Prostate gland (tissue), 2 donors: ENCODE results near the gene DHH. TPM values are rescaled to one million over a fixed set of nuclear protein-coding genes. Genes with fewer than 3 reads are reported as not detected.

Experiments used
- DNase-seq: peaks from one replicate; pipeline ENCODE4 v3.0.0-alpha.2; 2019; ENCODE audit warnings: low spot score
- H3K27ac ChIP-seq, 2 donors: fragments of 200-600 bp; sonication (generic); 2 replicates each; pipeline ENCODE4 v1.5.1; 2017 to 2019
- H3K27me3 ChIP-seq: fragments of 200-600 bp; sonication (generic); replicated peaks from 2 replicates; pipeline ENCODE4 v1.5.1; 2019; ENCODE audit not compliant: insufficient read depth
- H3K36me3 ChIP-seq, 2 donors: fragments of 200-600 bp; sonication (generic); 1 replicate in 1 of 2; 2 replicates in 1 of 2; pipeline versions ENCODE4 v1.5.1 to v1.8.1; 2017 to 2019
- H3K4me1 ChIP-seq: fragments of 200-600 bp; sonication (generic); replicated peaks from 2 replicates; pipeline ENCODE4 v1.5.1; 2019
- H3K4me3 ChIP-seq, 2 donors: fragments of 200-600 bp; sonication (generic); 2 replicates each; pipeline ENCODE4 v1.5.1; 2017 to 2019
- H3K9me3 ChIP-seq: fragments of 200-600 bp; sonication (generic); 2 replicates; pipeline ENCODE4 v1.5.1; 2017
- POLR2A ChIP-seq: fragments of 450-650 bp; IDR thresholded peaks from one replicate; pipeline ENCODE4 v1.6.1; 2016; ENCODE audit warnings: antibody characterized with exemption, mild to moderate bottlenecking
- POLR2AphosphoS5 ChIP-seq: sonication (generic); formaldehyde crosslinking; IDR thresholded peaks from one replicate; pipeline ENCODE4 v1.6.1; 2017; ENCODE audit warnings: antibody characterized with exemption
- WGBS: methylation state at CpG from one replicate; pipeline ENCODE4 v1.1.5; 2018; 5-methylcytosine and 5-hydroxymethylcytosine counted together
- intact Hi-C: fragments of 100-400 bp; cut with DNase I; formaldehyde crosslinking; loops from one replicate; pipeline ENCODE4 v1.14.2; 2022
- total RNA-seq, 2 donors: library from RNA; depleted of rRNA; stranded (reverse); fragments of >200 nt; gene quantifications; one replicate each; pipeline ENCODE4 v1.1.0, GENCODE V29; 2016
- TF ChIP-seq, protein P1 (sequence below), 4 experiments: fragments of 200-600 bp in 2 of 4; fragments of 450-650 bp in 2 of 4; sonication (generic) in 2 of 4; IDR thresholded peaks; 1 replicate in 3 of 4; 2 replicates in 1 of 4; pipeline ENCODE4 v1.5.1; 2016 to 2019; ENCODE audit warnings: antibody characterized with exemption in 4 of 4, mild to moderate bottlenecking in 2 of 4, moderate library complexity in 2 of 4

The DHH gene
- total RNA-seq, 2 donors from 2014 or later, result 0.18 to 114 TPM

GRCh38 chr12:49046129-49046895, 48.3 kb downstream of the DHH start:
- no peaks in the 10 kb centered on the region for H3K27me3 ChIP-seq
- DNase-seq, result no peak
- 91% methylated on average over 12 of the region's 12 CpGs for WGBS
- H3K4me3 ChIP-seq, result no peak overlapping the region
- H3K4me1 ChIP-seq, result no peaks in the 10 kb centered on the region
- H3K27ac ChIP-seq, result no peak overlapping the region
- peaks cover 57 to 70% of the 10 kb centered on the region in 2 donors for H3K36me3 ChIP-seq
- intact Hi-C loops, result no loop called here
- no peaks in the 10 kb centered on the region for H3K9me3 ChIP-seq
- TF ChIP-seq, protein P1, sequence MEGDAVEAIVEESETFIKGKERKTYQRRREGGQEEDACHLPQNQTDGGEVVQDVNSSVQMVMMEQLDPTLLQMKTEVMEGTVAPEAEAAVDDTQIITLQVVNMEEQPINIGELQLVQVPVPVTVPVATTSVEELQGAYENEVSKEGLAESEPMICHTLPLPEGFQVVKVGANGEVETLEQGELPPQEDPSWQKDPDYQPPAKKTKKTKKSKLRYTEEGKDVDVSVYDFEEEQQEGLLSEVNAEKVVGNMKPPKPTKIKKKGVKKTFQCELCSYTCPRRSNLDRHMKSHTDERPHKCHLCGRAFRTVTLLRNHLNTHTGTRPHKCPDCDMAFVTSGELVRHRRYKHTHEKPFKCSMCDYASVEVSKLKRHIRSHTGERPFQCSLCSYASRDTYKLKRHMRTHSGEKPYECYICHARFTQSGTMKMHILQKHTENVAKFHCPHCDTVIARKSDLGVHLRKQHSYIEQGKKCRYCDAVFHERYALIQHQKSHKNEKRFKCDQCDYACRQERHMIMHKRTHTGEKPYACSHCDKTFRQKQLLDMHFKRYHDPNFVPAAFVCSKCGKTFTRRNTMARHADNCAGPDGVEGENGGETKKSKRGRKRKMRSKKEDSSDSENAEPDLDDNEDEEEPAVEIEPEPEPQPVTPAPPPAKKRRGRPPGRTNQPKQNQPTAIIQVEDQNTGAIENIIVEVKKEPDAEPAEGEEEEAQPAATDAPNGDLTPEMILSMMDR (IDR thresholded peaks at IDR 0.05), result no peak
- TF ChIP-seq POLR2AphosphoS5 (no peak), POLR2A (no peak)

DNA sequence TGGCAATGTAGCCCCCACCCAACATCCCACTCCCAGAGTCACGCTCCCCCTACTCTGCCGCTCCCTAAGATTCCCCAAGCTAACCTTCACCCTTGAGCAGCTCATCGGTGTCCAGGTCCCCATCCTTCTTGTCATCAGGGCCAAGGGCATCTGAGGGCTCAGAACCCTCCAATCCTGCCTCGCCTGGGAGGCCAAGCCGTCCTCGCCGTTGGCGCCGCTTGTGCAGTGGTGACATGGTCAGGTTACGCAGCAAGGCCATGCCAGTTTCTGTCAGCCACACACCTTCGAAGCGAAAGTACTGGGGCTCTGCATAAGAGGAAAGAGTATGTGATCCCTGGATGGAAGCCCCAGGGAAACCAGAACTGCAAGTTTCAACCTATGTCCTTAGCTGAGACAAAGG, 49.9 kb downstream of the DHH start:
- Histone ChIP-seq H3K36me3 (peaks cover 50 to 76% of the 10 kb centered on the region in 2 donors), H3K27me3 (no peaks in the 10 kb centered on the region), H3K27ac (no peak overlapping the region), H3K4me1 (no peaks in the 10 kb centered on the region), H3K4me3 (no peak overlapping the region), H3K9me3 (no peaks in the 10 kb centered on the region)
- no peak for DNase-seq
- intact Hi-C loops, result no loop called here
- TF ChIP-seq POLR2A (no peak), POLR2AphosphoS5 (no peak)
- TF ChIP-seq, protein P1 (IDR thresholded peaks at IDR 0.05), result no peak
- 94% methylated on average over 12 of the region's 12 CpGs for WGBS

- WGBS, result 54% methylated on average over 11 of the region's 11 CpGs
- Histone ChIP-seq H3K27ac (no peak overlapping the region), H3K9me3 (no peaks in the 10 kb centered on the region), H3K4me1 (no peaks in the 10 kb centered on the region), H3K27me3 (no peaks in the 10 kb centered on the region), H3K36me3 (peaks cover 44 to 78% of the 10 kb centered on the region in 2 donors), H3K4me3 (no peak overlapping the region)
- intact Hi-C loops, result no loop called here
- DNase-seq, result no peak
- no peak for TF ChIP-seq POLR2A
- TF ChIP-seq, protein P1 (IDR thresholded peaks at IDR 0.05), result peak; percentile 13 to 52 (median 38)
Observed at GRCh38 chr12:49043856-49044258, 50.7 kb downstream of the DHH start.

DNA sequence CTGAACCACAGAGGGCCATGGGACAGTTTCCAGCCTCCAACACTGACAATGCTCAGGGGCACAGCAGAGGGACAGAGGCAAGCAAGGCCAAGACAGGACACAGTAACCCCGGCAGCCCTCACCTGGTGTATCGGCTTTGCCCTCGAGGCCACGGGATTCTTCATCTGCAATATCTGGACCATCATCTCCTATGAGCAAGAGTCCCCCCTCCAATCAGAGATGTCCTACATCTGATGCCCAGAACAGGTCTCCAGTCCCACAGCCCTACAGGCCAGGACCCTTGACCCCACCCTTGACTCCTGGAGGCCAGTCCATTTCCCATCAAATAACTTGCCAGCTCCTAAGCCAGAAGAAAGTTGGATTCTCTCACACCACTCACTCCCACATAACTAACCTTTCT, 51.4 kb downstream of the DHH start:
- Histone ChIP-seq H3K27me3 (no peaks in the 10 kb centered on the region), H3K4me3 (no peak overlapping the region), H3K4me1 (no peaks in the 10 kb centered on the region), H3K27ac (no peak overlapping the region), H3K9me3 (no peaks in the 10 kb centered on the region), H3K36me3 (peaks cover 41 to 77% of the 10 kb centered on the region in 2 donors)
- no peak for DNase-seq
- intact Hi-C loops, result no loop called here
- TF ChIP-seq, protein P1 (IDR thresholded peaks at IDR 0.05), result no peak
- no peak for TF ChIP-seq POLR2A
- TF ChIP-seq POLR2AphosphoS5, result no peak
- WGBS, result 93% methylated on average over 4 of the region's 4 CpGs

- Histone ChIP-seq H3K4me3 (no peak overlapping the region), H3K36me3 (peaks cover 41 to 79% of the 10 kb centered on the region in 2 donors), H3K9me3 (no peaks in the 10 kb centered on the region), H3K27me3 (no peaks in the 10 kb centered on the region), H3K27ac (no peak overlapping the region), H3K4me1 (no peaks in the 10 kb centered on the region)
- 88% methylated on average over 18 of the region's 18 CpGs for WGBS
- intact Hi-C loops, result no loop called here
- no peak for DNase-seq
- TF ChIP-seq POLR2AphosphoS5 (no peak), POLR2A (no peak)
- TF ChIP-seq, protein P1 (IDR thresholded peaks at IDR 0.05), result no peak
Observed at GRCh38 chr12:49041881-49042484, 52.6 kb downstream of the DHH start.
